Gastrocnemius medialis (tissue), 4 donors: ENCODE data around the gene RASSF6. TPM values are rescaled to one million over a fixed set of nuclear protein-coding genes. Genes with fewer than 3 reads are reported as not detected.

Experiments
- ATAC-seq, 2 donors: fragments of 150-250 bp; one replicate each; pipeline ENCODE4 v1.9.1; 2016
- DNase-seq, 2 donors: peaks; one replicate each; pipeline ENCODE4 v3.0.0-alpha.2; 2019
- H3K27ac ChIP-seq, 4 donors: fragments of 200-600 bp; sonication (generic); 1 replicate in 1 of 4; 2 replicates in 3 of 4; pipeline ENCODE4 v1.5.1; 2016 to 2018; ENCODE audit warnings: mild to moderate bottlenecking in 2 of 4, moderate library complexity in 1 of 4
- H3K27me3 ChIP-seq, 3 donors: fragments of 200-600 bp; sonication (generic) in 2 of 3; 1 replicate in 1 of 3; 2 replicates in 2 of 3; pipeline versions ENCODE4 v1.5.1 to v1.6.0; 2016 to 2019; ENCODE audit warnings: mild to moderate bottlenecking in 1 of 3, moderate library complexity in 1 of 3
- H3K36me3 ChIP-seq, 2 donors: fragments of 200-600 bp; sonication (generic) in 1 of 2; one replicate each; pipeline ENCODE4 v1.5.1; 2017 to 2018
- H3K4me1 ChIP-seq, 2 donors: fragments of 200-600 bp; sonication (generic) in 1 of 2; one replicate each; pipeline ENCODE4 v1.5.1; 2016 to 2017; ENCODE audit warnings: mild to moderate bottlenecking in 2 of 2
- H3K4me3 ChIP-seq, 4 donors: fragments of 200-600 bp; sonication (generic) in 3 of 4; 1 replicate in 1 of 4; 2 replicates in 3 of 4; pipeline ENCODE4 v1.5.1; 2016 to 2019; ENCODE audit warnings: mild to moderate bottlenecking in 2 of 4
- H3K9me3 ChIP-seq, 3 donors: fragments of 200-600 bp; sonication (generic) in 2 of 3; 1 replicate in 1 of 3; 2 replicates in 2 of 3; pipeline ENCODE4 v1.5.1; 2016 to 2019
- POLR2A ChIP-seq, 2 donors: fragments of 450-650 bp; IDR thresholded peaks; one replicate each; pipeline ENCODE4 v1.6.1; 2017; ENCODE audit warnings: antibody characterized with exemption in 2 of 2, mild to moderate bottlenecking in 2 of 2, moderate library complexity in 2 of 2
- in situ Hi-C, 4 donors: fragments of 200-750 bp; cut with MboI; loops; one replicate each; pipeline versions ENCODE4 v1.15.0 to v1.8.0; 2017; ENCODE audit warnings: low sequenced_read_pairs in 4 of 4
- intact Hi-C: fragments of 100-400 bp; cut with DNase I; formaldehyde crosslinking; loops from one replicate; pipeline ENCODE4 v1.15.1; 2023; ENCODE audit warnings: low total_unique reads
- total RNA-seq, 4 donors: library from RNA; depleted of rRNA; stranded (reverse); fragments of >200 nt; gene quantifications; one replicate each; pipeline versions ENCODE4 v1.1.0 to v1.2.3, GENCODE V29; 2016
- TF ChIP-seq, protein P1 (sequence below), 5 experiments: fragments of 450-650 bp in 3 of 5; fragments of 200-600 bp in 2 of 5; sonication (generic) in 2 of 5; IDR thresholded peaks in 4 of 5; conservative IDR thresholded peaks in 1 of 5; 1 replicate in 4 of 5; 2 replicates in 1 of 5; pipeline ENCODE4 v1.5.1; 2016 to 2019; ENCODE audit warnings: antibody characterized with exemption in 5 of 5, mild to moderate bottlenecking in 3 of 5, moderate library complexity in 3 of 5

Gene RASSF6
- total RNA-seq, 4 donors from 2014 or later: 0.15 to 0.27 TPM; not detected in 2

DNA sequence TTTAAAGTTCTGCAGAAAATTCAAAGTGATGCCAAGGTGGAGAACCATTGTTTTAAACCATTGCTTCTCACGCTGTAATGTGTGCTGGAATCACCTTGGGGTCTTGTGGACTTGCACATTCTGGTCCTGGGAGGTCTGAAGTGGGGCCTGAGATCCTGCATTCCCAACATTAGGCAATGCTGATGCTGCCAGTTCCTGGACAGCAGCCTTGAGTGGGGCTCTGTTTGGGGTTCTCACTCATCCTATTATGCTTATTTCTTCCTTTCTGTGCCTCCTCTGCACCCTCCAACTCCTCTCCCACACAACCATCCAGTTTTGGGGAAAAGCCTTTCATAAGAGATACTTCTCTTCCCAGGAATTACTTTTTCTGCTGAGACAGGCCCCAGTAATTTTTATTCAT is 44.2 kb upstream of the RASSF6 start:
- DNase-seq: no peak
- no peak for TF ChIP-seq POLR2A (IDR thresholded peaks at IDR 0.05)
- TF ChIP-seq, protein P1, sequence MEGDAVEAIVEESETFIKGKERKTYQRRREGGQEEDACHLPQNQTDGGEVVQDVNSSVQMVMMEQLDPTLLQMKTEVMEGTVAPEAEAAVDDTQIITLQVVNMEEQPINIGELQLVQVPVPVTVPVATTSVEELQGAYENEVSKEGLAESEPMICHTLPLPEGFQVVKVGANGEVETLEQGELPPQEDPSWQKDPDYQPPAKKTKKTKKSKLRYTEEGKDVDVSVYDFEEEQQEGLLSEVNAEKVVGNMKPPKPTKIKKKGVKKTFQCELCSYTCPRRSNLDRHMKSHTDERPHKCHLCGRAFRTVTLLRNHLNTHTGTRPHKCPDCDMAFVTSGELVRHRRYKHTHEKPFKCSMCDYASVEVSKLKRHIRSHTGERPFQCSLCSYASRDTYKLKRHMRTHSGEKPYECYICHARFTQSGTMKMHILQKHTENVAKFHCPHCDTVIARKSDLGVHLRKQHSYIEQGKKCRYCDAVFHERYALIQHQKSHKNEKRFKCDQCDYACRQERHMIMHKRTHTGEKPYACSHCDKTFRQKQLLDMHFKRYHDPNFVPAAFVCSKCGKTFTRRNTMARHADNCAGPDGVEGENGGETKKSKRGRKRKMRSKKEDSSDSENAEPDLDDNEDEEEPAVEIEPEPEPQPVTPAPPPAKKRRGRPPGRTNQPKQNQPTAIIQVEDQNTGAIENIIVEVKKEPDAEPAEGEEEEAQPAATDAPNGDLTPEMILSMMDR (IDR thresholded peaks at IDR 0.05 in 4 of 5, conservative IDR thresholded peaks at IDR 0.05 in 1 of 5): no peak
- H3K4me1 ChIP-seq: peaks cover 0 to 4% of the 10 kb centered on the region in 2 donors
- no peaks in the 10 kb centered on the region for H3K36me3 ChIP-seq
- H3K9me3 ChIP-seq: no peaks in the 10 kb centered on the region
- ATAC-seq: no peak
- no peak overlapping the region for H3K27ac ChIP-seq
- intact Hi-C loops: loop anchor here (5.0 to 10.0 kb wide), 4 partner anchors 200 to 468 kb away; partner anchors contain the start of genes CXCL1 and CXCL3
- H3K4me3 ChIP-seq: no peak overlapping the region
- in situ Hi-C loops: loop anchor here (10.0 to 25.0 kb wide), 3 partner anchors 260 to 473 kb away; no protein-coding TSS in a partner anchor
- no peaks in the 10 kb centered on the region for H3K27me3 ChIP-seq

DNA sequence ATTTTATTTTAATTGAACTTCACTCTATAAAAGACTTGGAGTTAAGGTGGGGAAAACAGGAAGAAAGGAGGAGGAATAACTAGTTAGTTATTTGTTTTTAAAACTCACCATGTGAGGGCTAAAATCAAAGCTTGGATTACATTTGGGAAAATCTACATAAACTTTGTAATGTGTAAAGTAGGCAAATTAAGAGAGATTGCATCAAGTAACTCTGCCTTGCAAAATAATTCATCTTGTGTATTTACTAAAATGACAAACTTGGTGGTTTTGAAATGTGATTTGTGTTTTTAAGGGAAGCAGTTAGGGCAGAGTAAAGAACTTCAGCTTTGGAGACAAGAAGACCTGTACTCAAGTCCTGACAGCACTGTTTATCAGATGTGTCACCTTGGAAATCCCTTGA is 43.3 kb upstream of the RASSF6 start:
- in situ Hi-C loops: loop anchor here (10.0 to 25.0 kb wide), 3 partner anchors 261 to 474 kb away; no protein-coding TSS in a partner anchor
- Histone ChIP-seq H3K4me3 (no peak overlapping the region), H3K9me3 (no peaks in the 10 kb centered on the region), H3K4me1 (no peaks in the 10 kb centered on the region), H3K36me3 (no peaks in the 10 kb centered on the region), H3K27ac (no peak overlapping the region), H3K27me3 (no peaks in the 10 kb centered on the region)
- ATAC-seq (no peak), DNase-seq (no peak)
- intact Hi-C loops: loop anchor here (5.0 to 10.0 kb wide), 4 partner anchors 201 to 469 kb away; partner anchors contain the start of genes CXCL1 and CXCL3
- TF ChIP-seq, protein P1 (IDR thresholded peaks at IDR 0.05 in 4 of 5, conservative IDR thresholded peaks at IDR 0.05 in 1 of 5): no peak
- no peak for TF ChIP-seq POLR2A (IDR thresholded peaks at IDR 0.05)

DNA sequence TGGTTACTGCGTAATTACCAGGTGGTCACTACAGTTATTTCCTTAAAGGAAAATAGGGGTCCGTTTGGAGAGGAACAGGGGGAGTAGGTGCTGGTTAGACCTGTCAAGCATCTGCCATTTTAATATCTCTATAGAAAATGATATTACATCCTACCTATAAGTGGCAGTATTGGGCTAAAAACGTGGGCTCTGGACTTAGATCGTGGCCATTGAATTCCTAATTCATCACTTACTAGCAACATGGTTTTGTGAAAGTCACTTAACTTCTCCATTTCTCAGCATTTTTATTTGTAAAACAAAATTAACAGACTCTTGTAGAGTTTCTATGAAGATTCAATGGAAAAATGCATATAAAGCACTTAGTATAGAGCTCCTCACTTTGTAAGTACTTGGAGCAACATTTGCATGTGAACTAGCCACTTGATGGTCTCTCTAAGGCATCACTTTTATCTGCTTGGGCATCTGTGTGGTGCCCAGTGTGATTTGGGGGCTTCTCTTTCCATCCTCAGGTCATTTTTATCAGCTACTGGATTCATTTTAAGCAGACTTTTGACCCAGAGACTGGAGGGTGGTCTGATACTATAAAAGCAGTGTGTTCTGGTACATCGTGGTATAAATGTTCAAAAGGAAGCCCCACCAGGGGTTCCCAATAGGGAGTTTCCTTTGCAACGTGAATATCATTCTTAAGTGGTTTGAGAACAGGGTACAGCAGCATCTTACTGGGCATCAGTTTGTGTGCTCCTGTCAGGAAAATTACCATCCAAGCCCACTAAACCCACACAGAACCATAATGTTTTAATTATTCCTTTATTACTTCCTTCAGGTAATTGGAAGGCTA is 42.7 kb upstream of the RASSF6 start:
- Histone ChIP-seq H3K27ac (no peak overlapping the region), H3K9me3 (no peaks in the 10 kb centered on the region), H3K27me3 (no peaks in the 10 kb centered on the region), H3K36me3 (no peaks in the 10 kb centered on the region), H3K4me3 (no peak overlapping the region), H3K4me1 (no peaks in the 10 kb centered on the region)
- in situ Hi-C loops: loop anchor here (10.0 to 25.0 kb wide), 3 partner anchors 262 to 474 kb away; no protein-coding TSS in a partner anchor
- DNase-seq: no peak
- intact Hi-C loops: loop anchor here (5.0 to 10.0 kb wide), 4 partner anchors 202 to 469 kb away; partner anchors contain the start of genes CXCL1 and CXCL3
- TF ChIP-seq, protein P1 (IDR thresholded peaks at IDR 0.05 in 4 of 5, conservative IDR thresholded peaks at IDR 0.05 in 1 of 5): peak; percentile 16 to 49 (median 32)
- no peak for TF ChIP-seq POLR2A (IDR thresholded peaks at IDR 0.05)
- peak in 1 of 2 donors; percentile 52 for ATAC-seq

DNA sequence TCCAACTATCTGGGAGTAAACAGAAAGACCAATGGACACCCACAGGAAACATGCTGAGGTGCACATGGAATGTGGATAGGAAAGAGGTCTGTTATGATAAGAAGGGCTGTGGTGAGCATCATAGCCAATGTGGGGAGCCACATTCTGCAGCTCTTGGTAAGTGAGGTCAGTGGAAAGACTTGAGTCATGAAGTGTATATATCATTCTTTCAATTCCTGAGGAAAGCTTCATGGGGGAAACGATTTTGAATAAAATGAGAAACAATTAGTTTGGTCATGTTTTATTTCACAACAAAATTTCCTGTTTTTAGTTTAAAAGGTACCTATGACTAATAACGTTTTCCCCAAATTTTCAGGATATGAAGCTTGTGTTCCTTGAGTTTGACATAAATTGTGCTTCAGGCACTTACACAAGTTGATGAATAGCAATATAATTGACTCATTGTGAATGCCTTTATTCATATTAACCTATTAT is 41.4 kb upstream of the RASSF6 start:
- in situ Hi-C loops: loop anchor here (10.0 to 25.0 kb wide), 3 partner anchors 263 to 476 kb away; no protein-coding TSS in a partner anchor

More for the DNA sequence above, 41.4 kb upstream of the RASSF6 start:
- no peaks in the 10 kb centered on the region for H3K36me3 ChIP-seq
- no peak overlapping the region for H3K4me3 ChIP-seq
- no peaks in the 10 kb centered on the region for H3K9me3 ChIP-seq
- intact Hi-C loops: loop anchor here (5.0 to 10.0 kb wide), 4 partner anchors 203 to 471 kb away; partner anchors contain the start of genes CXCL1 and CXCL3
- TF ChIP-seq POLR2A (IDR thresholded peaks at IDR 0.05): no peak
- TF ChIP-seq, protein P1 (IDR thresholded peaks at IDR 0.05 in 4 of 5, conservative IDR thresholded peaks at IDR 0.05 in 1 of 5): no peak
- H3K27ac ChIP-seq: no peak overlapping the region
- DNase-seq (no peak), ATAC-seq (no peak)
- H3K27me3 ChIP-seq: no peaks in the 10 kb centered on the region
- no peaks in the 10 kb centered on the region for H3K4me1 ChIP-seq
